ENCODE data around the gene IRS1. TPM values are rescaled to one million over a fixed set of nuclear protein-coding genes. Genes with fewer than 3 reads are reported as not detected.
A peak's percentile ranks its signal among the peaks of the same experiment; 100 is the strongest.

IRS1 gene
- total RNA-seq, 4 donors from 2014 or later = 17.4 to 39.0 (median 25.3) TPM

GRCh38 chr2:226772389-226773179, 27.0 kb downstream of the IRS1 start:
- WGBS, 2 donors (ENCODE audit: low coverage in 1 of 2) = 30 to 45% methylated on average over 3 of the region's 3 CpGs
- Histone ChIP-seq H3K27me3 (no peaks in the 10 kb centered on the region), H3K36me3 (peaks cover 0 to 15% of the 10 kb centered on the region in 2 donors), H3K27ac (peak overlapping the region in 1 of 4 donors; percentile 2), H3K9me3 (peaks cover 0 to 12% (median 0%) of the 10 kb centered on the region in 3 donors), H3K4me1 (peaks cover 6 to 44% (median 16%) of the 10 kb centered on the region in 3 donors), H3K4me3 (no peak overlapping the region)
- TF ChIP-seq, protein P1, sequence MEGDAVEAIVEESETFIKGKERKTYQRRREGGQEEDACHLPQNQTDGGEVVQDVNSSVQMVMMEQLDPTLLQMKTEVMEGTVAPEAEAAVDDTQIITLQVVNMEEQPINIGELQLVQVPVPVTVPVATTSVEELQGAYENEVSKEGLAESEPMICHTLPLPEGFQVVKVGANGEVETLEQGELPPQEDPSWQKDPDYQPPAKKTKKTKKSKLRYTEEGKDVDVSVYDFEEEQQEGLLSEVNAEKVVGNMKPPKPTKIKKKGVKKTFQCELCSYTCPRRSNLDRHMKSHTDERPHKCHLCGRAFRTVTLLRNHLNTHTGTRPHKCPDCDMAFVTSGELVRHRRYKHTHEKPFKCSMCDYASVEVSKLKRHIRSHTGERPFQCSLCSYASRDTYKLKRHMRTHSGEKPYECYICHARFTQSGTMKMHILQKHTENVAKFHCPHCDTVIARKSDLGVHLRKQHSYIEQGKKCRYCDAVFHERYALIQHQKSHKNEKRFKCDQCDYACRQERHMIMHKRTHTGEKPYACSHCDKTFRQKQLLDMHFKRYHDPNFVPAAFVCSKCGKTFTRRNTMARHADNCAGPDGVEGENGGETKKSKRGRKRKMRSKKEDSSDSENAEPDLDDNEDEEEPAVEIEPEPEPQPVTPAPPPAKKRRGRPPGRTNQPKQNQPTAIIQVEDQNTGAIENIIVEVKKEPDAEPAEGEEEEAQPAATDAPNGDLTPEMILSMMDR (IDR thresholded peaks at IDR 0.05) = no peak
- TF ChIP-seq POLR2AphosphoS5 (IDR thresholded peaks at IDR 0.05) (no peak), POLR2A (IDR thresholded peaks at IDR 0.05) (no peak), EP300 (IDR thresholded peaks at IDR 0.05) (no peak)
- ATAC-seq = no peak

DNA sequence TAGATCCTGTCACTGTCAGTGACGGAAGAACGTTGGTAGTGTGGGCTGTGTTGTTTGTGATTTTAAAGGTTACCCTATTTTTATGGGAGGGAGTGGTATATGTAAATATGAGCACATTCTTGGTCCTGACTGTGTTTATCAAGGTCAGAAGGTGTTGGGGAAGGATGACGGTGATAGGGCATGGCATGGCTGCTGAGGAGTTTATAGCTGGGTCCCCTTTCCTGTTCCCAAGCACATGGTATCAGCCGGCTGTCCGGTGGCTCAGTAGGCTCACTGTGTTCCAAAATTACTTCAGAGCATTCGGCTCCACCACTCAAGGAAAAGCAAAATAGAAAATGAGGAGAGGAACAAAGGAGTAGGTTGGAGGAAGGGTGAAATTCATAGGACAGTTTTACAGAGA, 28.6 kb downstream of the IRS1 start:
- Histone ChIP-seq H3K27me3 (no peaks in the 10 kb centered on the region), H3K27ac (no peak overlapping the region), H3K9me3 (peaks cover 0 to 12% (median 0%) of the 10 kb centered on the region in 3 donors), H3K4me1 (peaks cover 6 to 57% (median 16%) of the 10 kb centered on the region in 3 donors), H3K4me3 (no peak overlapping the region), H3K36me3 (peaks cover 0 to 13% of the 10 kb centered on the region in 2 donors)
- 72 to 74% methylated on average over 3 to 6 of the region's 6 CpGs for WGBS, 2 donors (ENCODE audit: low coverage in 1 of 2)
- TF ChIP-seq, protein P1 (IDR thresholded peaks at IDR 0.05) = no peak
- TF ChIP-seq POLR2A (IDR thresholded peaks at IDR 0.05) (no peak), POLR2AphosphoS5 (IDR thresholded peaks at IDR 0.05) (no peak), EP300 (IDR thresholded peaks at IDR 0.05) (no peak)
- no peak for ATAC-seq

- no peak overlapping the region for H3K4me3 ChIP-seq
- TF ChIP-seq POLR2A (IDR thresholded peaks at IDR 0.05) = no peak
- TF ChIP-seq EP300 (IDR thresholded peaks at IDR 0.05) = no peak
- TF ChIP-seq, protein P1 (IDR thresholded peaks at IDR 0.05) = no peak
- no peak for TF ChIP-seq POLR2AphosphoS5 (IDR thresholded peaks at IDR 0.05)
- 59 to 84% methylated on average over 5 of the region's 5 CpGs for WGBS, 2 donors (ENCODE audit: low coverage in 1 of 2)
- no peaks in the 10 kb centered on the region for H3K27me3 ChIP-seq
- no peak overlapping the region for H3K27ac ChIP-seq
- peaks cover 4 to 64% (median 8%) of the 10 kb centered on the region in 3 donors for H3K4me1 ChIP-seq
- no peaks in the 10 kb centered on the region for H3K36me3 ChIP-seq
- ATAC-seq = no peak
- no peaks in the 10 kb centered on the region for H3K9me3 ChIP-seq
Observed at GRCh38 chr2:226767056-226767813, 32.4 kb downstream of the IRS1 start.

DNA sequence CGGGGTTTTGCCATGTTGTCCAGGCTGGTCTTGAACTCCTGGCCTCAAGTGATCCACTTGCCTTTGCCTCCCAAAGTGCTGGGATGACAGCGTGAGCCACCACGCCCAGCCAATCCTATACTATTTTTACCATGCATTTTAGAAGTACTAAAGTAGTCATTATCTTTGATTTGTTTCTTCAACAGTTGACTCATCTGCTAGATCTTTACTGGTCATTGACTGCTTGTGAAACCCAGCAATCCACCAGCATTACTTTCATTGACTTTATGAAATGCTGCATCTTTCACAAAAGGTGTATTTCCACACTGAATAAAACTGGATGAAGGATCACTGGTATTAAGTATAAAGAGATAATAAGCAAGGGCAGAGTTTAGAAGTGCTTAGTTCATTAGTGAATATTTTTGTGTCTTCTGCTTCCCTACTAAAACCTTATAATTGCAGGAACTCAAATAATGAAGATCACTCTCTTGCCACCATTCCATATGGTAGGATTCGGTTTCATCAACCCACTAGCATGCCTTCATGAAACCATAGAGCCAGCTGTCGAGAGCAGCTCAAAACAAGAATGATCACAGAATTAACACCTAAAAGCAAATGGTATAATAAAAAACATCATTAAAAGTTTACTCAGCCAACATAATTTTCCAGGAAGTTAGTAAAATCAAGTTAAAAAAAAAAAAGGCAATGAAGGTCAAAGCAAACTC, 33.1 kb downstream of the IRS1 start:
- 95 to 100% methylated on average over 5 of the region's 5 CpGs for WGBS, 2 donors (ENCODE audit: low coverage in 1 of 2)
- peaks cover 3 to 56% (median 5%) of the 10 kb centered on the region in 3 donors for H3K4me1 ChIP-seq
- H3K4me3 ChIP-seq = no peak overlapping the region
- H3K9me3 ChIP-seq = no peaks in the 10 kb centered on the region
- no peaks in the 10 kb centered on the region for H3K36me3 ChIP-seq
- TF ChIP-seq EP300 (IDR thresholded peaks at IDR 0.05) (no peak), POLR2A (IDR thresholded peaks at IDR 0.05) (no peak), POLR2AphosphoS5 (IDR thresholded peaks at IDR 0.05) (no peak)
- TF ChIP-seq, protein P1 (IDR thresholded peaks at IDR 0.05) = no peak
- no peak overlapping the region for H3K27ac ChIP-seq
- no peaks in the 10 kb centered on the region for H3K27me3 ChIP-seq
- ATAC-seq = no peak
